KBM-7 (cell line): ENCODE measurements around the gene SYNE3.

ENCODE experiments used
- DNase-seq: peaks from one replicate; pipeline ENCODE4 v3.0.0-alpha.2; 2015
- in situ Hi-C: fragments of 300-500 bp; cut with MboI; formaldehyde crosslinking; loops from 2 replicates; pipeline ENCODE4 v1.14.3; 2020; ENCODE audit warnings: low sequenced_read_pairs, low pct_unique_long_range_greater_than_20kb, mixed read lengths

Gene SYNE3

DNA sequence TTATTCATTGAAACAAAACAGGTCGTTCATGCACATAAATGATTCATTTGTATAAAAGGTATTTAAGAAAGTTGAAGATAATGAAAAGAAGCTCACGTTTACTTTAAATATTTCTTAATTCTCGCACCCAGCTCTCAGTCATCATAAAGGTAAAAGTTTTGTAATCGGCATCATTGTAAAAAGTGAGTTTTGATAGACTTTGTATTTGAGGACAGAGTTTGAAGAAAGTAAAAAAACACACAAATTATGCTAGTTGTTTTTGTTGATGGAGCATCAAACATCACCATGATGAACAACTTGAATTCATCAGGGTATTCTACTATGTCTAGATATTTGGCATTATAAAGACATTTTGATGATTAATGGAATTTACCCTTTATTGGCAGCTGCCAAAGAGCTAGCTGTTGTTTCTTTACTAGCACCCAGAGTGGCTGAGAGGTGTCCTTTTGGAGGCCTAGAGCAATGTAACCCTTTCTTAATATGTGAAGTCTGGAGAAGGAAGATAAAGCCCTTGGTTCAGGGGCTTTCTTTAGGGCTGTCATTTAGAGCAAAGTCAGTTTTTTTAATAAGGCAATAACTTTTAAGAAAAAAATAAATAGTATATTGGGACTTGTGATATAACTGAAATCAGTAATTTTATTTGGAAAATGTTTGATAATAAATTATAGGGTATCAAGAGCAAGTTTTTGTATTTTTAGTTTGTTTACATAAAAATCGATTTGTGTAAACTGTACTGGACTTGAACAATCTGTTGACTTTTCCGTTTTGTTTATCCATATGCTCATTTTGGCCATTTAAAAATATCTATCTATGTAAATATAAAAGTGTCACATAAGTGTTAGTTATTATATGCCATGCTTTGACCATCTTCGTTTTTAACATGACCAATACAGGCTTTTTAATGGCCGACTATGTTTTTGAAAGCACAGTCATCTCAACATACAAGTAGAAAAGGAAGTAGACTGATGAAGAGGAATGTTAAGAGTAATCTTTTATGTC lies 25.8 kb upstream of the SYNE3 start:
- in situ Hi-C loops, result no loop called here
- DNase-seq, result no peak

DNA sequence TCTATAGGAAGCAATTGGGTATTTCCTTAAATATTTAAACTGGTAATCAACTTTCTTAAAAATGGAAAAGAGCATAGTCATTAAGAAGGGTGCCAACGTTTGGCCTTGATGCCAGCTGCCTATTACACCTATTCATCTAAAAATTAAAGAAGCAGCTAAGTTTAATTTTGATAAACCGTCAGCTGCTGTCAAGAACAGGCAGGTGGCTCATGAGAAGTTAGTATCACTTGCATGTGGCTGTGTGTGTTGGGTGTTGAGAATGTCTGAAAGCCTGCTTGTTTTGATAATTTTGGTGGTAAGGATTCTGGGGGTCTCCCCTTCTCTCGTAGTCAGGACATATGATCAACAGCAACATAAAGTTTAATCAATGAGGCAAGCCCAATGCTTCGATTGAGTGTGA lies 24.9 kb upstream of the SYNE3 start:
- DNase-seq, result no peak
- in situ Hi-C loops, result no loop called here

- DNase-seq, result no peak
- in situ Hi-C loops, result no loop called here
Observed at GRCh38 chr14:95540236-95540855, 23.9 kb upstream of the SYNE3 start.

- in situ Hi-C loops, result no loop called here
- DNase-seq, result no peak
Observed at GRCh38 chr14:95538801-95539509, 22.5 kb upstream of the SYNE3 start.

DNA sequence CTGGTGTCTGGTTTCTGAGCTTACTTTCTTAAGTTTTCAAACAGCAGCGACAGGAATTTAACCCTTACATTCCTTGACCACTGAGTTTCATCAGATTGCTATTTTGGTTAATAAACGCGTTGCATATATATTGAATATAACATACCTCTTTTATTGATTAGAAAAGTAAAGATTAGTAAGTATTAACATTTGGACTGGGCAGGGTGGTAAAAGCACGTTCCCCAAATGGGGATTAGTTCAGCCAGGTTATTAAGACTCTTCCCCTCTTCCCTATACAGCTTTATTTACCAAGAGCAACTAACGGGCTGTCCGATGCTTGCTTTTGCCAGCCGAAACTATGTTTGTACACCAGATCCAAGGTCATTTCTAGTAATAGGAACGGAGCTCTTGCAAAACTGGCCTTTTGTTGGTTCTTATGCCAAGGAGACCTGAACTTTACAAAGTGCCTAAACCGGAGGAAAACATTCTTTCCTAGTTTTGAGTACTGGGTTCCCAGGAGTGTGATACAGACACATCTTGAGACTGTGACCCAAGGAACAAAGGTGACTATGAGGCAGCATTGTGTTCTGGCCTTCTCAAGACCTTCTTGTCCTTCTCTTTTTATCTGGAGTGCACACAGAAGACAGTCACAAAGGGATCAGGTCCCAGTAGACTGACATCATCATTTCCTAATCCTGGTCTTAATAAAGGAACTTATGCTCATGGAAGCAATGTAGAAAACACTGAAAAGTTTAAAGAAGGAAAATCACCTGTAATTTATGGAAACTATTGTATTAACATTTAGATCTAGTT lies 21.0 kb upstream of the SYNE3 start:
- in situ Hi-C loops, result no loop called here
- no peak for DNase-seq

- no peak for DNase-seq
- in situ Hi-C loops, result no loop called here
Observed at GRCh38 chr14:95536671-95537070, 20.2 kb upstream of the SYNE3 start.

- in situ Hi-C loops, result no loop called here
- no peak for DNase-seq
Observed at GRCh38 chr14:95536036-95536593, 19.7 kb upstream of the SYNE3 start.

GRCh38 chr14:95535226-95536021 lies 19.0 kb upstream of the SYNE3 start:
- in situ Hi-C loops, result no loop called here
- DNase-seq, result no peak

DNA sequence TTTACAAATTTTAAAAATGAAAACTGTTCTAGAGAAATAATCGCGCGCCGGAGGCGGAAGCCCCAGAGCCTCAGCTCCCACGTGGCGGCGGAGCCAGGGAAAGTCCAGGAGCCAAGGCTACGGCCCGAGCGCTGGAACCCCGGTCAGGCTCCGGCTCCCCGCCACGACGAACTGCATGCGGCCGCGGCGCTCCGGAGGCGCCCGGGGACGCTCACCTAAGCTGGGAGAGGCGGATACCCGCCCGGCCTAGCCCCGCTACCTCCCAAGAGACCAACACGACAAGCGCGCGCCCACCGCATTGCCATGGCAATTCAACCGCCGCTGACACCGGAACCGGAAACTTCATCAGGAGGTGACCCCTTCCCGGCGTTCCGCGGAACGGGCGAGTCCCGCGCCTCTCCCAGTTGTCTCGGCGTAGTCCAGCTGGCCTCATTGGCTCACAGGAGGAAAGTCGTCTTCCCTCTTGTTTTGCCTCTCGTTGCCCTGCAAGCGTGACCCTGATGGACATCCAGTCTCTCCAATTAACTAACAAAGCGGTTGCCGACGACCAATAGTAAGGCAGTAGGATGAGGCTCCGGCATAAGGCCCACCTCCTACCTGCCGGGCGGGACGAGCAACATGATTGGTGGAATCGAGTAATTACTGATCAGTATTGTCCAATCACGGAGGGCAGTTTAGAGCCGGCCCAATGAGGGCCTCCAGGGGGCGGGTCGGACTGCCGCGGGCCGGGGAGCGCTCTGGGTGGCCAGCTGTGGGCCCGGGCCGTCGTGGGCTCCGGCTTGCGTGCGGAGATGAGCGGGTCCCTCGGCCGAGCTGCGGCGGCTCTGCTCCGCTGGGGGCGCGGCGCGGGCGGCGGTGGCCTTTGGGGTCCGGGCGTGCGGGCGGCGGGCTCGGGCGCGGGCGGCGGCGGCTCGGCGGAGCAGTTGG lies 18.1 kb upstream of the SYNE3 start, which contains the start of gene GLRX5:
GLRX5 (plus strand) TSS at position 752 of the 927 bp plus-strand sequence; CDS start at position 792, 40 bp downstream.
- in situ Hi-C loops, result no loop called here
- DNase-seq, result peak; percentile 100

DNA sequence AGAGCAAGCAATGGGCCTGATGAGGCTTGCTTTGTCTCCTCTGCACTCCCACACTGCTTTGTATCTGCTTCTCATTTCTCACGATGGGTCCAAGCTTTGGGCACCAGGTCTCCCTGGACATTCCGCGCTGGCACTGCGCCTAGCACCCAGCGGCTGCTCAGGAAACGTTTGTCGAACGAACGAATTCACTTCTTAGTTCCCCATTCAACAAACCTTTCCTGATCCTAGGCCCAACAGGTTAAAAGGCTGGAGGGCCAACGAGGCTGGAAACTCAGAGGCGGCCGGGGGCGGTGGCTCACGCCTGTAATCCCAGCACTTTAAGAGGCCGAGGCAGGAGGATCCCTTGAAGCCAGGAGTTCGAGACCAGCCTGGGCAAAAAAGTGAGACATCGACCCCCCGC lies 17.4 kb upstream of the SYNE3 start:
- no peak for DNase-seq
- in situ Hi-C loops, result no loop called here

- in situ Hi-C loops, result no loop called here
- DNase-seq, result peak; percentile 63
Observed at GRCh38 chr14:95533391-95533821, 17.0 kb upstream of the SYNE3 start.

- in situ Hi-C loops, result no loop called here
- no peak for DNase-seq
Observed at GRCh38 chr14:95531969-95532368, 15.5 kb upstream of the SYNE3 start.

DNA sequence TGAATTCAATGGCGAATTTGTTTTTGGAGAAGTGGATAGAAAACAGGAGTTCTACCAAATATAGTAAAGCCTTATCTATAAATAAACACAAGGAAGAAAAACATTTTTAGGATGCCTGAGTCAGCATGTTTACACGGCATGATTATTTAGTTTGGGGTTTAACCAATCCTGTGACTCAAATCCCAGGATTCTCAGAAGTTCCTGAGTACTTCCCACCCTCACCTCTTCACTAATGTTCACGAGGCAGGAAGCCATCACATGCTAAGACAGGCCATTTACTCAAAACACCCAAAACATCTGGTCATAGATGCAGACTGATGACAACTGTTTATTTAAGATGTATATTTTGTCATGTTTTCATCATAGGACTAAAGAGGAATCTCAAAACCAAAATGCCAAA lies 15.0 kb upstream of the SYNE3 start:
- in situ Hi-C loops, result no loop called here
- DNase-seq, result no peak

GRCh38 chr14:95530473-95531276 lies 14.2 kb upstream of the SYNE3 start:
- no peak for DNase-seq
- in situ Hi-C loops, result no loop called here

- in situ Hi-C loops, result no loop called here
- no peak for DNase-seq
Observed at GRCh38 chr14:95529216-95529615, 12.8 kb upstream of the SYNE3 start.

DNA sequence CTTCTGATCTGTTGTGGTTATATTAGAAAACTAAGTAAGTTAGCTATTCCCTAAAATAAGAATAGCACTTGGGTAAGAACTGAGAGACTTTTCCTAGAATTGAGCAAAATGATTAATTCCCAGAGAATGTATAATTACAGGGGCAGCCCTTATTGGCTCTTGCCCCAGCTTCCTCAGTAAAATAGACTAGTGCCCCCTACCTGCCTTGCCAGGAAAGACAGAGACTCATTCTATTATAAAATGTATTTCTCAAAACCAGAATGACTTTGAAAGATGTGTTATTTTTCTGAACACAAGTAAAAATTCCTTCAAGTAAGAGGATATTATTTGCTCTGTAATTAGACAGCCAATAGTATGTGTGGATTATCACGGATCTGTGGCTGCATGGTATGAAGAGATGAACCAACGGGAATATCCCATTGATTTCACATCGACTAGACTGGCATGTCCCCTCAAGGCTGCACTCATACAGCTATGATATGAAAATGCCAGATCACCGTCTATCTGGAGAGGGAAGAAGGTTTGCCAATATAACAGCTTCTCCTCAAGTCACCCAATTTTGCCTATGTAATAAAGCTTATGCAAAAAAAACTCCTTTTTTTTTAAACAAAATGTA lies 11.0 kb upstream of the SYNE3 start:
- peak; percentile 71 for DNase-seq
- in situ Hi-C loops, result no loop called here
